ENCODE results near the gene LIPF. TPM values are rescaled to one million over a fixed set of nuclear protein-coding genes. Genes with fewer than 3 reads are reported as not detected.

The LIPF gene
- total RNA-seq, 1 experiment from 2014 or later = not detected

GRCh38 chr10:88640186-88640585 lies 24.1 kb upstream of the LIPF start (continued):
- TF ChIP-seq HMGXB4 (CRISPR knock-in tag; IDR thresholded peaks at IDR 0.05) = no peak
- TF ChIP-seq, protein P1, sequence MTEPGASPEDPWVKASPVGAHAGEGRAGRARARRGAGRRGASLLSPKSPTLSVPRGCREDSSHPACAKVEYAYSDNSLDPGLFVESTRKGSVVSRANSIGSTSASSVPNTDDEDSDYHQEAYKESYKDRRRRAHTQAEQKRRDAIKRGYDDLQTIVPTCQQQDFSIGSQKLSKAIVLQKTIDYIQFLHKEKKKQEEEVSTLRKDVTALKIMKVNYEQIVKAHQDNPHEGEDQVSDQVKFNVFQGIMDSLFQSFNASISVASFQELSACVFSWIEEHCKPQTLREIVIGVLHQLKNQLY (CRISPR knock-in tag; IDR thresholded peaks at IDR 0.05) = no peak
- TF ChIP-seq, protein P2, sequence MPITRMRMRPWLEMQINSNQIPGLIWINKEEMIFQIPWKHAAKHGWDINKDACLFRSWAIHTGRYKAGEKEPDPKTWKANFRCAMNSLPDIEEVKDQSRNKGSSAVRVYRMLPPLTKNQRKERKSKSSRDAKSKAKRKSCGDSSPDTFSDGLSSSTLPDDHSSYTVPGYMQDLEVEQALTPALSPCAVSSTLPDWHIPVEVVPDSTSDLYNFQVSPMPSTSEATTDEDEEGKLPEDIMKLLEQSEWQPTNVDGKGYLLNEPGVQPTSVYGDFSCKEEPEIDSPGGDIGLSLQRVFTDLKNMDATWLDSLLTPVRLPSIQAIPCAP (CRISPR knock-in tag; IDR thresholded peaks at IDR 0.05) = no peak
- no peak for TF ChIP-seq GRHL2 (CRISPR knock-in tag; IDR thresholded peaks at IDR 0.05; ENCODE audit: insufficient replicate concordance, severe bottlenecking)

DNA sequence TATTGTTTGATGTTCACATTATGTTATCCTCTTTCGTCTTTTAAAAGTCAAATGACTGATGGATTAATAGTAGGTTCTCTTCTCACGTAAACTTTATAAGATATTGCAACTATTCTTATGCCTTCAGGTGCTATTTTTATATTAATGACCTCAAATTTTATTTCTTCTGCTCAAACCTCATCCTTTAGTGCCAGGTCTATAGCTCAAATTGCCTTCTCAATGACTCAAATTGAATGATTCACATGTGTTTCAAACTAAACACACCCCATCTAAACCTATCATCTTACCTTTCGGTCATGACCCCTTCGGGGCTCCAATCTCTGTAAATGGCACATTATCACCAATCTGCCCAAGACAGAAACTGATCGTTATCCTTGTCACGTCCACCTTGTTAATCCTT lies 22.0 kb upstream of the LIPF start:
- peaks cover 16% of the 10 kb centered on the region for H3K9me3 Mint-ChIP-seq
- ATAC-seq (no peak), DNase-seq (ENCODE audit: low spot score) (no peak)
- no peak overlapping the region for H3K27ac Mint-ChIP-seq
- peaks cover 15% of the 10 kb centered on the region for H3K27me3 Mint-ChIP-seq (ENCODE audit: low read depth)
- no peak overlapping the region for H3K4me3 Mint-ChIP-seq
- H3K4me1 Mint-ChIP-seq = no peaks in the 10 kb centered on the region
- POLR2A ChIA-PET = no interaction called here
- CTCF ChIA-PET = no interaction called here
- TF ChIP-seq, protein P3, sequence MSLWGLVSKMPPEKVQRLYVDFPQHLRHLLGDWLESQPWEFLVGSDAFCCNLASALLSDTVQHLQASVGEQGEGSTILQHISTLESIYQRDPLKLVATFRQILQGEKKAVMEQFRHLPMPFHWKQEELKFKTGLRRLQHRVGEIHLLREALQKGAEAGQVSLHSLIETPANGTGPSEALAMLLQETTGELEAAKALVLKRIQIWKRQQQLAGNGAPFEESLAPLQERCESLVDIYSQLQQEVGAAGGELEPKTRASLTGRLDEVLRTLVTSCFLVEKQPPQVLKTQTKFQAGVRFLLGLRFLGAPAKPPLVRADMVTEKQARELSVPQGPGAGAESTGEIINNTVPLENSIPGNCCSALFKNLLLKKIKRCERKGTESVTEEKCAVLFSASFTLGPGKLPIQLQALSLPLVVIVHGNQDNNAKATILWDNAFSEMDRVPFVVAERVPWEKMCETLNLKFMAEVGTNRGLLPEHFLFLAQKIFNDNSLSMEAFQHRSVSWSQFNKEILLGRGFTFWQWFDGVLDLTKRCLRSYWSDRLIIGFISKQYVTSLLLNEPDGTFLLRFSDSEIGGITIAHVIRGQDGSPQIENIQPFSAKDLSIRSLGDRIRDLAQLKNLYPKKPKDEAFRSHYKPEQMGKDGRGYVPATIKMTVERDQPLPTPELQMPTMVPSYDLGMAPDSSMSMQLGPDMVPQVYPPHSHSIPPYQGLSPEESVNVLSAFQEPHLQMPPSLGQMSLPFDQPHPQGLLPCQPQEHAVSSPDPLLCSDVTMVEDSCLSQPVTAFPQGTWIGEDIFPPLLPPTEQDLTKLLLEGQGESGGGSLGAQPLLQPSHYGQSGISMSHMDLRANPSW (CRISPR knock-in tag; conservative IDR thresholded peaks at IDR 0.05; ENCODE audit: low read depth) = no peak
- TF ChIP-seq, protein P4, sequence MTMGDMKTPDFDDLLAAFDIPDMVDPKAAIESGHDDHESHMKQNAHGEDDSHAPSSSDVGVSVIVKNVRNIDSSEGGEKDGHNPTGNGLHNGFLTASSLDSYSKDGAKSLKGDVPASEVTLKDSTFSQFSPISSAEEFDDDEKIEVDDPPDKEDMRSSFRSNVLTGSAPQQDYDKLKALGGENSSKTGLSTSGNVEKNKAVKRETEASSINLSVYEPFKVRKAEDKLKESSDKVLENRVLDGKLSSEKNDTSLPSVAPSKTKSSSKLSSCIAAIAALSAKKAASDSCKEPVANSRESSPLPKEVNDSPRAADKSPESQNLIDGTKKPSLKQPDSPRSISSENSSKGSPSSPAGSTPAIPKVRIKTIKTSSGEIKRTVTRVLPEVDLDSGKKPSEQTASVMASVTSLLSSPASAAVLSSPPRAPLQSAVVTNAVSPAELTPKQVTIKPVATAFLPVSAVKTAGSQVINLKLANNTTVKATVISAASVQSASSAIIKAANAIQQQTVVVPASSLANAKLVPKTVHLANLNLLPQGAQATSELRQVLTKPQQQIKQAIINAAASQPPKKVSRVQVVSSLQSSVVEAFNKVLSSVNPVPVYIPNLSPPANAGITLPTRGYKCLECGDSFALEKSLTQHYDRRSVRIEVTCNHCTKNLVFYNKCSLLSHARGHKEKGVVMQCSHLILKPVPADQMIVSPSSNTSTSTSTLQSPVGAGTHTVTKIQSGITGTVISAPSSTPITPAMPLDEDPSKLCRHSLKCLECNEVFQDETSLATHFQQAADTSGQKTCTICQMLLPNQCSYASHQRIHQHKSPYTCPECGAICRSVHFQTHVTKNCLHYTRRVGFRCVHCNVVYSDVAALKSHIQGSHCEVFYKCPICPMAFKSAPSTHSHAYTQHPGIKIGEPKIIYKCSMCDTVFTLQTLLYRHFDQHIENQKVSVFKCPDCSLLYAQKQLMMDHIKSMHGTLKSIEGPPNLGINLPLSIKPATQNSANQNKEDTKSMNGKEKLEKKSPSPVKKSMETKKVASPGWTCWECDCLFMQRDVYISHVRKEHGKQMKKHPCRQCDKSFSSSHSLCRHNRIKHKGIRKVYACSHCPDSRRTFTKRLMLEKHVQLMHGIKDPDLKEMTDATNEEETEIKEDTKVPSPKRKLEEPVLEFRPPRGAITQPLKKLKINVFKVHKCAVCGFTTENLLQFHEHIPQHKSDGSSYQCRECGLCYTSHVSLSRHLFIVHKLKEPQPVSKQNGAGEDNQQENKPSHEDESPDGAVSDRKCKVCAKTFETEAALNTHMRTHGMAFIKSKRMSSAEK (CRISPR knock-in tag; IDR thresholded peaks at IDR 0.05; ENCODE audit: borderline replicate concordance) = no peak
- TF ChIP-seq ZNF317 (CRISPR knock-in tag; IDR thresholded peaks at IDR 0.05; ENCODE audit: borderline replicate concordance, low read depth) (no peak), IRF2 (CRISPR knock-in tag; IDR thresholded peaks at IDR 0.05; ENCODE audit: borderline replicate concordance, low read depth) (no peak), USF2 (CRISPR knock-in tag; IDR thresholded peaks at IDR 0.05) (no peak), ELF4 (CRISPR knock-in tag; IDR thresholded peaks at IDR 0.05; ENCODE audit: low read depth) (no peak), ZNF416 (CRISPR knock-in tag; IDR thresholded peaks at IDR 0.05) (no peak), SP1 (CRISPR knock-in tag; conservative IDR thresholded peaks at IDR 0.05) (no peak), NFYB (CRISPR knock-in tag; conservative IDR thresholded peaks at IDR 0.05; ENCODE audit: low read depth) (no peak), MYBL2 (CRISPR knock-in tag; IDR thresholded peaks at IDR 0.05) (no peak), ATF1 (CRISPR knock-in tag; IDR thresholded peaks at IDR 0.05) (no peak)
- TF ChIP-seq, protein P5, sequence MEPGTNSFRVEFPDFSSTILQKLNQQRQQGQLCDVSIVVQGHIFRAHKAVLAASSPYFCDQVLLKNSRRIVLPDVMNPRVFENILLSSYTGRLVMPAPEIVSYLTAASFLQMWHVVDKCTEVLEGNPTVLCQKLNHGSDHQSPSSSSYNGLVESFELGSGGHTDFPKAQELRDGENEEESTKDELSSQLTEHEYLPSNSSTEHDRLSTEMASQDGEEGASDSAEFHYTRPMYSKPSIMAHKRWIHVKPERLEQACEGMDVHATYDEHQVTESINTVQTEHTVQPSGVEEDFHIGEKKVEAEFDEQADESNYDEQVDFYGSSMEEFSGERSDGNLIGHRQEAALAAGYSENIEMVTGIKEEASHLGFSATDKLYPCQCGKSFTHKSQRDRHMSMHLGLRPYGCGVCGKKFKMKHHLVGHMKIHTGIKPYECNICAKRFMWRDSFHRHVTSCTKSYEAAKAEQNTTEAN (CRISPR knock-in tag; IDR thresholded peaks at IDR 0.05) = no peak
- no peaks in the 10 kb centered on the region for H3K36me3 Mint-ChIP-seq

Data from WTC11 (cell line).